ENCODE results near the gene UBALD1.

The UBALD1 gene

DNA sequence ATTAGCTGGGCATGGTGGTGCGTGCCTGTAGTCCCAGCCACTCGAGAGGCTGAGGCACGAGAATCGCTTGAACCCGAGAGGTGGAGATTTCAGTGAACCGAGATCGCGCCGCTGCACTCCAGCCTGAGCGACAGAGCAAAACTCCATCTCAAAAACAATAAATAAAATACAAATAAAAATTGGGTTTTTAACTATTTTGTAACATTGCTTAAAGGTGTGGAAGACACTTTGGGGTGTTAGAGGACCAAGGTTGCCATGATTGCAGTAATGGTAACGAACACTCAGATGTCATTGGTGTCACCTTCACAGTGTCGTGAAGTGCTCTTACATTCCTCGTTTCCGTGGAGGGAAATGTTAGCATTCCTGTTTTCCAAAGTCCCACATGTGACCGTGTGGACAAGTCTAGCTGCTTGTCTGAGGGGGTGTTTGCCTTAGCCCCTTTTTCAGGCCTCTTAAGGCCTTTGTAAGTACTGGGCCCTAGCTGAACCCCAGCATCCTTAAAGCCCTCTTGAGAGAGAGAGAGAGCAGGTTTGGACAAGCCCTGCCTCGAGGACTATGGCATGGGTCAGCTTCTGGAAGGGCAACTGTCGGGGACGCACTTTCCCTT, 49.9 kb downstream of the UBALD1 start:
- no peak for DNase-seq (ENCODE audit: extremely low read depth, insufficient read length)
- TF ChIP-seq, protein P1, sequence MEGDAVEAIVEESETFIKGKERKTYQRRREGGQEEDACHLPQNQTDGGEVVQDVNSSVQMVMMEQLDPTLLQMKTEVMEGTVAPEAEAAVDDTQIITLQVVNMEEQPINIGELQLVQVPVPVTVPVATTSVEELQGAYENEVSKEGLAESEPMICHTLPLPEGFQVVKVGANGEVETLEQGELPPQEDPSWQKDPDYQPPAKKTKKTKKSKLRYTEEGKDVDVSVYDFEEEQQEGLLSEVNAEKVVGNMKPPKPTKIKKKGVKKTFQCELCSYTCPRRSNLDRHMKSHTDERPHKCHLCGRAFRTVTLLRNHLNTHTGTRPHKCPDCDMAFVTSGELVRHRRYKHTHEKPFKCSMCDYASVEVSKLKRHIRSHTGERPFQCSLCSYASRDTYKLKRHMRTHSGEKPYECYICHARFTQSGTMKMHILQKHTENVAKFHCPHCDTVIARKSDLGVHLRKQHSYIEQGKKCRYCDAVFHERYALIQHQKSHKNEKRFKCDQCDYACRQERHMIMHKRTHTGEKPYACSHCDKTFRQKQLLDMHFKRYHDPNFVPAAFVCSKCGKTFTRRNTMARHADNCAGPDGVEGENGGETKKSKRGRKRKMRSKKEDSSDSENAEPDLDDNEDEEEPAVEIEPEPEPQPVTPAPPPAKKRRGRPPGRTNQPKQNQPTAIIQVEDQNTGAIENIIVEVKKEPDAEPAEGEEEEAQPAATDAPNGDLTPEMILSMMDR (IDR thresholded peaks at IDR 0.05; ENCODE audit: insufficient read depth, low read length, poor library complexity, severe bottlenecking) = no peak

GRCh38 chr16:4561596-4561995, 53.1 kb downstream of the UBALD1 start:
- H3K36me3 ChIP-seq (ENCODE audit: control insufficient read depth, insufficient read depth, low read length) = no peaks in the 10 kb centered on the region
- no peaks in the 10 kb centered on the region; the same call in 1 of the 2 replicates for H3K27me3 ChIP-seq (replicated peaks; ENCODE audit: control insufficient read depth, insufficient read depth, low read length)
- TF ChIP-seq, protein P1 (IDR thresholded peaks at IDR 0.05; ENCODE audit: insufficient read depth, low read length, poor library complexity, severe bottlenecking) = no peak
- DNase-seq (ENCODE audit: extremely low read depth, insufficient read length) = no peak
- H3K4me3 ChIP-seq (replicated peaks; ENCODE audit: low read depth, low read length) = no peak overlapping the region

More for the DNA sequence above, 49.9 kb downstream of the UBALD1 start:
- H3K4me3 ChIP-seq (replicated peaks; ENCODE audit: low read depth, low read length) = no peak overlapping the region
- no peaks in the 10 kb centered on the region for H3K36me3 ChIP-seq (ENCODE audit: control insufficient read depth, insufficient read depth, low read length)
- no peaks in the 10 kb centered on the region; the same call in 1 of the 2 replicates for H3K27me3 ChIP-seq (replicated peaks; ENCODE audit: control insufficient read depth, insufficient read depth, low read length)

All from GM06990 (cell line).